Fibroblast of lung (primary cell): ENCODE results near the gene ADAMTS3. TPM values are rescaled to one million over a fixed set of nuclear protein-coding genes. Genes with fewer than 3 reads are reported as not detected.

ENCODE experiments used
- DNase-seq, 2 donors: peaks; one replicate each; pipeline versions ENCODE4 v3.0.0 to v3.0.0-alpha.2; 2010; ENCODE audit warnings: low read depth in 2 of 2
- H2AFZ ChIP-seq: 2 replicates; pipeline ENCODE4 v1.5.1; 2012; ENCODE audit warnings: low read length, control low read depth, inconsistent platforms
- H3K27ac ChIP-seq: 2 replicates; pipeline ENCODE4 v1.5.1; 2011; ENCODE audit warnings: low read length, control low read depth; ENCODE audit not compliant: insufficient read depth
- H3K27me3 ChIP-seq: 2 replicates; pipeline ENCODE4 v1.5.1; 2011; ENCODE audit warnings: mild to moderate bottlenecking, low read length; ENCODE audit not compliant: control insufficient read depth, insufficient read depth
- H3K36me3 ChIP-seq: 2 replicates; pipeline ENCODE4 v1.5.1; 2011; ENCODE audit warnings: low read length; ENCODE audit not compliant: control insufficient read depth, insufficient read depth
- H3K4me1 ChIP-seq: 2 replicates; pipeline ENCODE4 v1.5.1; 2011; ENCODE audit warnings: low read length; ENCODE audit not compliant: control insufficient read depth, insufficient read depth; ENCODE audit errors: extremely low read depth
- H3K4me2 ChIP-seq: 2 replicates; pipeline ENCODE4 v1.5.1; 2011; ENCODE audit warnings: low read length, control low read depth; ENCODE audit not compliant: insufficient read depth; ENCODE audit errors: extremely low read depth
- H3K4me3 ChIP-seq, 4 experiments: fragments of 200-600 bp in 1 of 4; sonication (generic) in 1 of 4; replicated peaks in 1 of 4; 2 replicates each; pipeline ENCODE4 v1.5.1; 2011 to 2016; ENCODE audit warnings: low read length in 4 of 4, low read depth in 3 of 4, mild to moderate bottlenecking in 3 of 4, control low read depth in 2 of 4, inconsistent platforms in 1 of 4, mixed read lengths in 1 of 4; ENCODE audit not compliant: insufficient read depth in 1 of 4; ENCODE audit errors: control extremely low read depth in 1 of 4
- H3K79me2 ChIP-seq: 2 replicates; pipeline ENCODE4 v1.5.1; 2012; ENCODE audit warnings: mild to moderate bottlenecking, low read length, inconsistent platforms; ENCODE audit not compliant: control insufficient read depth, insufficient read depth
- H3K9ac ChIP-seq: 2 replicates; pipeline ENCODE4 v1.5.1; 2011; ENCODE audit warnings: mild to moderate bottlenecking, low read length, control low read depth; ENCODE audit not compliant: insufficient read depth
- H3K9me3 ChIP-seq: 2 replicates; pipeline ENCODE4 v1.5.1; 2012; ENCODE audit warnings: low read depth, low read length; ENCODE audit not compliant: control insufficient read depth, insufficient read depth
- H4K20me1 ChIP-seq: 2 replicates; pipeline ENCODE4 v1.5.1; 2011; ENCODE audit warnings: low read length; ENCODE audit not compliant: control insufficient read depth, insufficient read depth; ENCODE audit errors: extremely low read depth
- CTCF ChIP-seq, 2 donors: IDR thresholded peaks in 1 of 2; conservative IDR thresholded peaks in 1 of 2; 1 replicate in 1 of 2; 2 replicates in 1 of 2; pipeline ENCODE4 v1.5.1; 2011 to 2012; ENCODE audit warnings: low read length in 2 of 2, control low read depth in 1 of 2, inconsistent platforms in 1 of 2, low read depth in 1 of 2, mild to moderate bottlenecking in 1 of 2
- EZH2 ChIP-seq: IDR thresholded peaks from 2 replicates; pipeline ENCODE4 v1.5.1; 2012; ENCODE audit warnings: low read length, control low read depth, mild to moderate bottlenecking; ENCODE audit errors: missing control alignments
- polyA plus RNA-seq, 2 donors: library from polyadenylated mRNA; depleted of rRNA in 1 of 2; stranded (reverse) in 1 of 2; unstranded in 1 of 2; fragments of >200 nt; gene quantifications; 2 replicates each; pipeline ENCODE4 v1.2.1, GENCODE V29; 2011 to 2012; ENCODE audit warnings: missing spikeins in 1 of 2
- total RNA-seq: library from RNA; depleted of rRNA; stranded (reverse); fragments of >200 nt; gene quantifications from 2 replicates; pipeline ENCODE4 v1.2.1, GENCODE V29; 2014

ADAMTS3 gene
- total and polyA plus RNA-seq, 2 donors (not counting 1 experiment from before 2014, with no cell fraction given), result 0.86 to 2.1 TPM

DNA sequence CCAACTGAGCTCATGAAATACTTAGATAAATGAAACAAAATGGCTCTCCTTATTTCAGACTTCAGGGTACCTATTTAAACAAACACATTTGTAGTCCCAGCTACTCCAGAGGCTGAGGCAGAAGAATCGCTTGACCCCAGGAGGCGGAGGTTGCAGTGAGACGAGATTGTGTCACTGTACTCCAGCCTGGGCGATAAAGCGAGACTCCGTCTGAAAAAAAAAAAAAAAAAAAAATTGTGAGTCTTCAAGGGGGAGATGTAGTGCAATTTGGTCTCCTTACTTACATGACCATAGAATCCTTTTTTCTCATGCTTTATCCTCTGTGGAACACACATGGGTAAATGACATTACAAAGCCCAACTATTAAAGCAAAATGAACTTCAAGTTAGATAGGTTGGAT lies 2.3 kb upstream of the ADAMTS3 start:
- no peaks in the 10 kb centered on the region for H3K27me3 ChIP-seq
- TF ChIP-seq CTCF (conservative IDR thresholded peaks at IDR 0.05 in 1 of 2, IDR thresholded peaks at IDR 0.05 in 1 of 2; ENCODE audit: low read depth in 1 of 2, low read length in 2 of 2) (no peak), EZH2 (no peak)
- no peaks in the 10 kb centered on the region for H4K20me1 ChIP-seq
- no peaks in the 10 kb centered on the region for H3K79me2 ChIP-seq
- no peak overlapping the region for H3K27ac ChIP-seq
- no peak for DNase-seq
- H3K4me2 ChIP-seq, result no peak overlapping the region
- no peaks in the 10 kb centered on the region for H3K36me3 ChIP-seq
- no peak overlapping the region for H2AFZ ChIP-seq
- no peaks in the 10 kb centered on the region for H3K9me3 ChIP-seq
- H3K9ac ChIP-seq, result no peak overlapping the region
- H3K4me3 ChIP-seq, result no peak overlapping the region
- H3K4me1 ChIP-seq, result no peaks in the 10 kb centered on the region

- H3K4me2 ChIP-seq, result peak overlapping the region; percentile 82
- H4K20me1 ChIP-seq, result no peaks in the 10 kb centered on the region
- no peaks in the 10 kb centered on the region for H3K79me2 ChIP-seq
- TF ChIP-seq CTCF (conservative IDR thresholded peaks at IDR 0.05 in 1 of 2, IDR thresholded peaks at IDR 0.05 in 1 of 2; ENCODE audit: low read depth in 1 of 2, low read length in 2 of 2), result no peak
- TF ChIP-seq EZH2, result no peak
- H3K9ac ChIP-seq, result no peak overlapping the region
- H3K4me1 ChIP-seq, result no peaks in the 10 kb centered on the region
- peak overlapping the region; percentile 14 for H2AFZ ChIP-seq
- DNase-seq, result peak in 1 of 2 donors; percentile 20
- H3K27ac ChIP-seq, result no peak overlapping the region
- H3K4me3 ChIP-seq, result peak overlapping the region in 3 of 4 experiments; percentile 29 to 87 (median 81)
- no peaks in the 10 kb centered on the region for H3K27me3 ChIP-seq
- no peaks in the 10 kb centered on the region for H3K36me3 ChIP-seq
- no peaks in the 10 kb centered on the region for H3K9me3 ChIP-seq
Observed at GRCh38 chr4:72569719-72570235, 756 bp upstream of the ADAMTS3 start.

GRCh38 chr4:72567821-72568675 lies 973 bp downstream of the ADAMTS3 start:
- peak overlapping the region; percentile 82 for H3K4me2 ChIP-seq
- no peaks in the 10 kb centered on the region for H3K27me3 ChIP-seq
- H3K4me1 ChIP-seq, result no peaks in the 10 kb centered on the region
- TF ChIP-seq CTCF (conservative IDR thresholded peaks at IDR 0.05 in 1 of 2, IDR thresholded peaks at IDR 0.05 in 1 of 2; ENCODE audit: low read depth in 1 of 2, low read length in 2 of 2) (peak; percentile 39 to 55), EZH2 (no peak)
- no peaks in the 10 kb centered on the region for H4K20me1 ChIP-seq
- no peaks in the 10 kb centered on the region for H3K9me3 ChIP-seq
- peak; percentile 81 to 93 for DNase-seq
- H3K4me3 ChIP-seq, result peak overlapping the region; percentile 79 to 87 (median 82)
- peak overlapping the region; percentile 89 for H2AFZ ChIP-seq
- peak overlapping the region; percentile 62 for H3K27ac ChIP-seq
- H3K36me3 ChIP-seq, result no peaks in the 10 kb centered on the region
- peak overlapping the region; percentile 40 for H3K9ac ChIP-seq
- no peaks in the 10 kb centered on the region for H3K79me2 ChIP-seq
